SKM-1 (cell line): ENCODE data around the gene PRKAG3.
"Not testable (repeated sequence)": the region's sequence is repeated elsewhere in the genome, so short reads cannot be mapped to it uniquely, and the experiment has no call there.

Source experiments
- DNase-seq: peaks from one replicate; lab custom pipeline; 2025; ENCODE audit not compliant: unreplicated experiment; lab: John Stamatoyannopoulos, UW

PRKAG3 gene

GRCh38 chr2:218785103-218785502 lies 46.5 kb downstream of the PRKAG3 start:
- DNase-seq: no peak

GRCh38 chr2:218783688-218784087 lies 47.9 kb downstream of the PRKAG3 start:
- DNase-seq: no peak

- no peak for DNase-seq
These were observed 49.1 kb downstream of the PRKAG3 start for GRCh38 chr2:218782528-218782844.

GRCh38 chr2:218781691-218782527 lies 49.7 kb downstream of the PRKAG3 start, which contains the start of gene CYP27A1:
Gene CYP27A1 (plus strand): TSS chr2:218782147. CDS start chr2:218782183, 36 bp downstream.
- no peak for DNase-seq

GRCh38 chr2:218780851-218781690 lies 50.5 kb downstream of the PRKAG3 start:
- DNase-seq: no peak

- DNase-seq: no peak
These were observed 51.6 kb downstream of the PRKAG3 start for GRCh38 chr2:218780046-218780445.

- no peak for DNase-seq
These were observed 54.2 kb downstream of the PRKAG3 start for GRCh38 chr2:218777276-218777990.

GRCh38 chr2:218776488-218776887 lies 55.1 kb downstream of the PRKAG3 start:
- DNase-seq: peak; percentile 38

GRCh38 chr2:218773881-218774280 lies 57.7 kb downstream of the PRKAG3 start:
- no peak for DNase-seq

- DNase-seq: not testable (repeated sequence)
These were observed 58.8 kb downstream of the PRKAG3 start for GRCh38 chr2:218772759-218773158.
